Stomach (tissue), 9 donors: ENCODE results near the gene DNAJC12. TPM values are rescaled to one million over a fixed set of nuclear protein-coding genes. Genes with fewer than 3 reads are reported as not detected.

Source experiments
- DNase-seq, 2 donors: peaks; one replicate each; pipeline versions ENCODE4 v3.0.0 to v3.0.0-alpha.2; 2013 to 2019
- H3K27ac ChIP-seq, 5 donors: fragments of 200-600 bp in 4 of 5; sonication (generic) in 4 of 5; one replicate each; pipeline ENCODE4 v1.5.1; 2013 to 2019; ENCODE audit warnings: mild to moderate bottlenecking in 1 of 5, moderate library complexity in 1 of 5
- H3K27me3 ChIP-seq, 3 donors: fragments of 200-600 bp; sonication (generic); one replicate each; pipeline ENCODE4 v1.5.1; 2017 to 2019; ENCODE audit warnings: mixed run types in 1 of 3
- H3K36me3 ChIP-seq, 4 donors: fragments of 200-600 bp; sonication (generic); 1 replicate in 3 of 4; 2 replicates in 1 of 4; pipeline ENCODE4 v1.5.1; 2016 to 2019
- H3K4me1 ChIP-seq, 4 donors: fragments of 200-600 bp; sonication (generic); one replicate each; pipeline ENCODE4 v1.5.1; 2016 to 2019
- H3K4me3 ChIP-seq, 4 donors: fragments of 200-600 bp; sonication (generic) in 3 of 4; one replicate each; pipeline ENCODE4 v1.5.1; 2016 to 2019; ENCODE audit warnings: mild to moderate bottlenecking in 1 of 4
- H3K9me3 ChIP-seq, 4 donors: fragments of 200-600 bp; sonication (generic); one replicate each; pipeline ENCODE4 v1.5.1; 2016 to 2019
- EP300 ChIP-seq: sonication (generic); formaldehyde crosslinking; IDR thresholded peaks from one replicate; pipeline ENCODE4 v1.6.1; 2017; ENCODE audit warnings: antibody characterized with exemption
- POLR2A ChIP-seq, 4 donors: fragments of 450-650 bp; IDR thresholded peaks; one replicate each; pipeline ENCODE4 v1.6.1; 2016; ENCODE audit warnings: antibody characterized with exemption in 4 of 4, control low read depth in 2 of 4, mild to moderate bottlenecking in 1 of 4, moderate library complexity in 1 of 4
- POLR2AphosphoS5 ChIP-seq, 3 donors: sonication (generic); formaldehyde crosslinking; IDR thresholded peaks; one replicate each; pipeline ENCODE4 v1.6.1; 2016; ENCODE audit warnings: antibody characterized with exemption in 3 of 3
- WGBS, 5 donors: extraction: QIAGEN DNeasy Blood & Tissue Kit in 3 of 5; methylation state at CpG; one replicate each; pipeline versions ENCODE4 v1.1.5 to v1.1.7; 2013 to 2018; 5-methylcytosine and 5-hydroxymethylcytosine counted together
- intact Hi-C: fragments of 100-400 bp; cut with DNase I; formaldehyde crosslinking; loops from one replicate; pipeline ENCODE4 v1.15.1; 2023; ENCODE audit warnings: low total_unique reads
- polyA plus RNA-seq, 3 donors: library from polyadenylated mRNA; stranded (reverse); fragments of 200-250 nt; gene quantifications; one replicate each; pipeline ENCODE4 v1.2.3, GENCODE V29; 2013
- total RNA-seq, 5 donors: library from RNA; depleted of rRNA; stranded (reverse); fragments of >200 nt; gene quantifications; one replicate each; pipeline versions ENCODE4 v1.1.0 to v1.2.3, GENCODE V29; 2014 to 2016
- TF ChIP-seq, protein P1 (sequence below), 7 experiments: fragments of 450-650 bp in 4 of 7; fragments of 200-600 bp in 3 of 7; sonication (generic) in 3 of 7; IDR thresholded peaks; one replicate each; pipeline ENCODE4 v1.5.1; 2016 to 2019; ENCODE audit warnings: antibody characterized with exemption in 7 of 7, control low read depth in 2 of 7, mild to moderate bottlenecking in 1 of 7
- donor health status: healthy with polysubstance abuse.
- donor health status: Bipolar disorder and iron deficiency.
- donor health status: healthy.

Gene DNAJC12
- total and polyA plus RNA-seq, 8 donors, result 0.43 to 12.5 (median 4.3) TPM; not detected in 2

GRCh38 chr10:67792653-67793052 is 45.3 kb downstream of the DNAJC12 start:
- Histone ChIP-seq H3K27ac (no peak overlapping the region), H3K4me1 (no peaks in the 10 kb centered on the region), H3K9me3 (no peaks in the 10 kb centered on the region), H3K36me3 (no peaks in the 10 kb centered on the region), H3K4me3 (no peak overlapping the region), H3K27me3 (no peaks in the 10 kb centered on the region)
- no peak for DNase-seq
- intact Hi-C loops, result no loop called here
- TF ChIP-seq POLR2A (IDR thresholded peaks at IDR 0.05) (no peak), POLR2AphosphoS5 (IDR thresholded peaks at IDR 0.05) (no peak), EP300 (no peak)
- TF ChIP-seq, protein P1, sequence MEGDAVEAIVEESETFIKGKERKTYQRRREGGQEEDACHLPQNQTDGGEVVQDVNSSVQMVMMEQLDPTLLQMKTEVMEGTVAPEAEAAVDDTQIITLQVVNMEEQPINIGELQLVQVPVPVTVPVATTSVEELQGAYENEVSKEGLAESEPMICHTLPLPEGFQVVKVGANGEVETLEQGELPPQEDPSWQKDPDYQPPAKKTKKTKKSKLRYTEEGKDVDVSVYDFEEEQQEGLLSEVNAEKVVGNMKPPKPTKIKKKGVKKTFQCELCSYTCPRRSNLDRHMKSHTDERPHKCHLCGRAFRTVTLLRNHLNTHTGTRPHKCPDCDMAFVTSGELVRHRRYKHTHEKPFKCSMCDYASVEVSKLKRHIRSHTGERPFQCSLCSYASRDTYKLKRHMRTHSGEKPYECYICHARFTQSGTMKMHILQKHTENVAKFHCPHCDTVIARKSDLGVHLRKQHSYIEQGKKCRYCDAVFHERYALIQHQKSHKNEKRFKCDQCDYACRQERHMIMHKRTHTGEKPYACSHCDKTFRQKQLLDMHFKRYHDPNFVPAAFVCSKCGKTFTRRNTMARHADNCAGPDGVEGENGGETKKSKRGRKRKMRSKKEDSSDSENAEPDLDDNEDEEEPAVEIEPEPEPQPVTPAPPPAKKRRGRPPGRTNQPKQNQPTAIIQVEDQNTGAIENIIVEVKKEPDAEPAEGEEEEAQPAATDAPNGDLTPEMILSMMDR (IDR thresholded peaks at IDR 0.05), result no peak

DNA sequence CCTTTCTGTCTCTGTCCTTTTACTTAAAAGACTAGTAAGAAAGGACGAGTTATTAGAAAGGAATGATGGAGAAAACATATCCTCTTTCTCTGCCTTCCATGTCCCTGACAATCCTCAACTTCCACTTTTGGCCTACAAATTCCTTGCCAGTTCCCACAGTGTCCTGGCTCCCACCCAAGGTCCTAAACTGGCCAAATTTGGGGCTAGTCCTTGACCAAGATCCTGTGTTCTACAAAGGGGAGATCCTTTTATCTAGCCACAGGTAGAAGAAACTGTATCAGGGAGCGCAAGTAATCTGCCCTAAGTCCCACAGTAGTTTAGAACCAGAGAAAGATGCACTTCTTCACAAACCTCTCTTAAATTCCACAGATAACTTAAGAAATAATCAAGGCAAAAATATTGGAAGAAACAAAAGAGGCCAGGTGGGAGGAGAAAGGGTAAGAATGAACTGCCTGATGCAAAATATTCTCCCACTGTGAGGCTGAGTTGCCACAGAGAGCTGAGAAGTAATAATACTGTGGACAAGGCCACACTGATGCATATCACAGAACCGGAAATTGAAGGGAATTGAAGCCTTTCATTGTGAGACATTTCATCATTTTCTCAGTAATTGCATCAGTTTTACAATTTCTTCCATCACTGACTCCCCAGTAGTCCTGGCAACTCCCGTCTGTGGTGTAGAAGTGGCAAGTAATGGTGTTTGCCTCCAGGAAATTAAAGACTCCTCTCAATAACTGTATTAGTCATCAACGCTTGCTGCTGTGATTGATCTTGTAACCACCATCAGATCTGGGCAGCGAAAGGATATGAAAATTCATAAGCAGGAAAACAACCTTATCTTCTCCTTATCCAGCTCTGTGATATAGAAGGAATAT is 47.2 kb downstream of the DNAJC12 start:
- no peaks in the 10 kb centered on the region for H3K9me3 ChIP-seq
- intact Hi-C loops, result no loop called here
- H3K27me3 ChIP-seq, result peaks cover 0 to 7% (median 0%) of the 10 kb centered on the region in 3 donors
- no peak for DNase-seq
- TF ChIP-seq POLR2AphosphoS5 (IDR thresholded peaks at IDR 0.05) (no peak), EP300 (no peak), POLR2A (IDR thresholded peaks at IDR 0.05) (no peak)
- TF ChIP-seq, protein P1 (IDR thresholded peaks at IDR 0.05), result no peak
- WGBS, 5 donors, result 51 to 59% (median 54%) methylated on average over 6 of the region's 6 CpGs
- H3K4me3 ChIP-seq, result no peak overlapping the region
- no peaks in the 10 kb centered on the region for H3K4me1 ChIP-seq
- H3K27ac ChIP-seq, result no peak overlapping the region
- no peaks in the 10 kb centered on the region for H3K36me3 ChIP-seq

- WGBS, 5 donors, result 84 to 92% (median 89%) methylated on average over 2 of the region's 2 CpGs
Measured at GRCh38 chr10:67789769-67790168, 48.2 kb downstream of the DNAJC12 start.

GRCh38 chr10:67788028-67788886 is 49.7 kb downstream of the DNAJC12 start:
- H3K4me3 ChIP-seq, result no peak overlapping the region
- H3K9me3 ChIP-seq, result no peaks in the 10 kb centered on the region
- no peaks in the 10 kb centered on the region for H3K4me1 ChIP-seq
- TF ChIP-seq EP300, result no peak
- TF ChIP-seq, protein P1 (IDR thresholded peaks at IDR 0.05), result peak in 4 of 7 experiments; percentile 20 to 56 (median 37)
- peaks cover 0 to 7% (median 0%) of the 10 kb centered on the region in 3 donors for H3K27me3 ChIP-seq
- peak; percentile 59 to 74 for DNase-seq
- intact Hi-C loops, result no loop called here
- H3K36me3 ChIP-seq, result no peaks in the 10 kb centered on the region
- 31 to 47% (median 41%) methylated on average over 15 of the region's 15 CpGs for WGBS, 5 donors
- no peak overlapping the region for H3K27ac ChIP-seq

More at GRCh38 chr10:67789769-67790168, 48.2 kb downstream of the DNAJC12 start:
- intact Hi-C loops, result no loop called here
- Histone ChIP-seq H3K4me3 (no peak overlapping the region), H3K9me3 (no peaks in the 10 kb centered on the region), H3K27me3 (peaks cover 0 to 7% (median 0%) of the 10 kb centered on the region in 3 donors), H3K36me3 (no peaks in the 10 kb centered on the region), H3K27ac (no peak overlapping the region), H3K4me1 (no peaks in the 10 kb centered on the region)
- TF ChIP-seq EP300 (no peak), POLR2AphosphoS5 (IDR thresholded peaks at IDR 0.05) (no peak), POLR2A (IDR thresholded peaks at IDR 0.05) (no peak)
- TF ChIP-seq, protein P1 (IDR thresholded peaks at IDR 0.05), result no peak
- DNase-seq, result no peak
